GM18502 (cell line): Measurements from ENCODE around the gene MED28.

Source experiments
- ATAC-seq: cut with Tn5 transposase; IDR thresholded peaks from one replicate; pipeline ENCODE4 v1.9.1; 2021; ENCODE audit warnings: mild to moderate bottlenecking; ENCODE audit not compliant: unreplicated experiment, poor library complexity

The MED28 gene

GRCh38 chr4:17613761-17614415, 553 bp upstream of the MED28 start:
- peak; percentile 58 for ATAC-seq

GRCh38 chr4:17616283-17616682, 1.8 kb downstream of the MED28 start:
- ATAC-seq, result no peak

GRCh38 chr4:17618926-17619325, 4.5 kb downstream of the MED28 start:
- ATAC-seq, result no peak

- no peak for ATAC-seq
These were observed 5.1 kb downstream of the MED28 start for GRCh38 chr4:17619416-17620105.

GRCh38 chr4:17623451-17624001, 9.1 kb downstream of the MED28 start:
- no peak for ATAC-seq

GRCh38 chr4:17624821-17625220, 10.4 kb downstream of the MED28 start:
- no peak for ATAC-seq

- ATAC-seq, result no peak
These were observed 15.8 kb downstream of the MED28 start for GRCh38 chr4:17630228-17630627.

- ATAC-seq, result no peak
These were observed 19.2 kb downstream of the MED28 start for GRCh38 chr4:17633600-17633999.

- no peak for ATAC-seq
These were observed 20.6 kb downstream of the MED28 start for GRCh38 chr4:17635056-17635455.

- peak; percentile 7 for ATAC-seq
These were observed 21.9 kb downstream of the MED28 start for GRCh38 chr4:17636341-17636695.

GRCh38 chr4:17636696-17637622, 22.5 kb downstream of the MED28 start:
- ATAC-seq, result peak; percentile 94

- no peak for ATAC-seq
These were observed 24.7 kb downstream of the MED28 start for GRCh38 chr4:17639136-17639535.

- no peak for ATAC-seq
These were observed 27.9 kb downstream of the MED28 start for GRCh38 chr4:17642398-17642783.

GRCh38 chr4:17646693-17647092, 32.3 kb downstream of the MED28 start:
- ATAC-seq, result no peak

GRCh38 chr4:17647176-17647806, 32.9 kb downstream of the MED28 start:
- no peak for ATAC-seq

GRCh38 chr4:17647927-17648326, 33.5 kb downstream of the MED28 start:
- ATAC-seq, result no peak

- ATAC-seq, result no peak
These were observed 36.0 kb downstream of the MED28 start for GRCh38 chr4:17650406-17650805.

- ATAC-seq, result no peak
These were observed 40.3 kb downstream of the MED28 start for GRCh38 chr4:17654701-17655100.

- ATAC-seq, result no peak
These were observed 42.6 kb downstream of the MED28 start for GRCh38 chr4:17657090-17657489.

GRCh38 chr4:17657849-17658248, 43.4 kb downstream of the MED28 start:
- ATAC-seq, result no peak
